Measurements from ENCODE around the gene ANKDD1B. TPM values are rescaled to one million over a fixed set of nuclear protein-coding genes. Genes with fewer than 3 reads are reported as not detected.

Gene ANKDD1B
- total RNA-seq, 1 experiment from 2014 or later, result 0.10 TPM

- TF ChIP-seq REST (IDR thresholded peaks at IDR 0.05; ENCODE audit: insufficient read depth in 1 of 2, low read depth in 2 of 2, low read length in 1 of 2) (no peak), TCF7L2 (IDR thresholded peaks at IDR 0.05; ENCODE audit: low read depth, low read length) (no peak), POLR2AphosphoS5 (IDR thresholded peaks at IDR 0.05; ENCODE audit: low read depth, low read length) (no peak; the same call in 1 of the 2 replicates), CTCF (IDR thresholded peaks at IDR 0.05) (no peak), SIN3A (IDR thresholded peaks at IDR 0.05; ENCODE audit: borderline replicate concordance, insufficient read depth, low read depth, low read length) (no peak)
Measured at GRCh38 chr5:75566710-75567309, 44.4 kb upstream of the ANKDD1B start.

GRCh38 chr5:75567710-75568109 is 43.5 kb upstream of the ANKDD1B start:
- no TSS peak for BruUV-seq (replicated peaks)
- in situ Hi-C loops (cut with HindIII; ENCODE audit: low pct_unique_long_range_greater_than_20kb, low sequenced_read_pairs), result no loop called here

More at GRCh38 chr5:75566710-75567309, 44.4 kb upstream of the ANKDD1B start:
- Histone ChIP-seq H3K27me3 (ENCODE audit: control insufficient read depth, insufficient read depth, low read length) (no peaks in the 10 kb centered on the region), H3K27ac (ENCODE audit: low read length) (peak overlapping the region; percentile 93), H3K4me1 (ENCODE audit: control insufficient read depth, insufficient read depth, low read length) (peaks cover 26% of the 10 kb centered on the region), H3K9me3 (ENCODE audit: control insufficient read depth, insufficient read depth, low read depth, low read length) (peaks cover 4% of the 10 kb centered on the region; the same call in 1 of the 2 replicates), H3K4me3 (ENCODE audit: low read depth in 2 of 2, low read length in 2 of 2) (peak overlapping the region in 1 of 2 experiments; percentile 7; a peak in 1 of 4 replicates), H3K36me3 (ENCODE audit: control insufficient read depth, insufficient read depth, low read length) (no peaks in the 10 kb centered on the region)
- peak; percentile 88 for ATAC-seq
- ChIA-PET CTCF (no interaction called here), POLR2A (no interaction called here)
- BruUV-seq (replicated peaks), result no TSS peak
- intact Hi-C loops (cut with micrococcal nuclease; ENCODE audit: unreplicated experiment) (loop anchor here (5.0 kb wide), 1 partner anchor 55 kb away; the partner anchor contains the start of genes CERT1 and POLK), in situ Hi-C loops (cut with HindIII; ENCODE audit: low pct_unique_long_range_greater_than_20kb, low sequenced_read_pairs) (no loop called here)
- peak; percentile 86 for DNase-seq (ENCODE audit: low read depth, low spot score)

More at GRCh38 chr5:75567710-75568109, 43.5 kb upstream of the ANKDD1B start:
- H3K36me3 ChIP-seq (ENCODE audit: control insufficient read depth, insufficient read depth, low read length), result no peaks in the 10 kb centered on the region
- intact Hi-C loops (cut with micrococcal nuclease; ENCODE audit: unreplicated experiment), result loop anchor here (5.0 kb wide), 1 partner anchor 55 kb away; the partner anchor contains the start of genes CERT1 and POLK
- H3K27ac ChIP-seq (ENCODE audit: low read length), result peak overlapping the region; percentile 93
- H3K4me1 ChIP-seq (ENCODE audit: control insufficient read depth, insufficient read depth, low read length), result peaks cover 26% of the 10 kb centered on the region
- H3K27me3 ChIP-seq (ENCODE audit: control insufficient read depth, insufficient read depth, low read length), result no peaks in the 10 kb centered on the region
- no peak for DNase-seq (ENCODE audit: low read depth, low spot score)
- POLR2A ChIA-PET, result no interaction called here
- peaks cover 4% of the 10 kb centered on the region; the same call in 1 of the 2 replicates for H3K9me3 ChIP-seq (ENCODE audit: control insufficient read depth, insufficient read depth, low read depth, low read length)
- peak; percentile 87 for ATAC-seq
- H3K4me3 ChIP-seq (ENCODE audit: low read depth in 2 of 2, low read length in 2 of 2), result peak overlapping the region in 1 of 2 experiments; percentile 20; a peak in 2 of 4 replicates
- TF ChIP-seq POLR2AphosphoS5 (IDR thresholded peaks at IDR 0.05; ENCODE audit: low read depth, low read length) (no peak), CTCF (IDR thresholded peaks at IDR 0.05) (no peak), REST (IDR thresholded peaks at IDR 0.05; ENCODE audit: insufficient read depth in 1 of 2, low read depth in 2 of 2, low read length in 1 of 2) (no peak), TCF7L2 (IDR thresholded peaks at IDR 0.05; ENCODE audit: low read depth, low read length) (no peak), SIN3A (IDR thresholded peaks at IDR 0.05; ENCODE audit: borderline replicate concordance, insufficient read depth, low read depth, low read length) (no peak)
- CTCF ChIA-PET, result interaction anchor here (0.6 kb wide), 1 partner anchor 40 kb away, joined by 3 read pairs; no protein-coding TSS in a partner anchor

Measured in Panc1 (cell line).